Mesendoderm (in vitro differentiated cells): ENCODE results near the gene FBXL17.
A peak's percentile ranks its signal among the peaks of the same experiment; 100 is the strongest.

Experiments used
- DNase-seq: peaks from one replicate; pipeline ENCODE4 v3.0.0; 2013
- H2AK5ac ChIP-seq: 2 replicates; pipeline ENCODE4 v1.6.1; 2013; ENCODE audit warnings: low read length, inconsistent platforms
- H2BK120ac ChIP-seq: 2 replicates; pipeline ENCODE4 v1.6.1; 2013; ENCODE audit warnings: low read depth, mild to moderate bottlenecking, low read length, moderate library complexity, mixed read lengths
- H2BK15ac ChIP-seq: replicated peaks from 2 replicates; pipeline ENCODE4 v1.6.1; 2013; ENCODE audit warnings: low read depth, mild to moderate bottlenecking, moderate library complexity
- H2BK5ac ChIP-seq: 2 replicates; pipeline ENCODE4 v1.6.1; 2013; ENCODE audit warnings: low read length, inconsistent platforms
- H3K18ac ChIP-seq: 2 replicates; pipeline ENCODE4 v1.6.1; 2013; ENCODE audit warnings: mild to moderate bottlenecking, low read length, mixed read lengths
- H3K23ac ChIP-seq: one replicate; pipeline ENCODE4 v1.6.1; 2013; ENCODE audit warnings: low read length
- H3K27ac ChIP-seq: 2 replicates; pipeline ENCODE4 v1.5.1; 2013; ENCODE audit warnings: low read depth, mild to moderate bottlenecking, inconsistent platforms, low read length, moderate library complexity
- H3K27me3 ChIP-seq: 2 replicates; pipeline ENCODE4 v1.6.1; 2013; ENCODE audit warnings: low read length, control low read depth, mild to moderate bottlenecking, inconsistent platforms; ENCODE audit not compliant: insufficient read depth, poor library complexity
- H3K36me3 ChIP-seq: 2 replicates; pipeline ENCODE4 v1.6.1; 2013; ENCODE audit warnings: low read length, inconsistent platforms; ENCODE audit not compliant: control insufficient read depth, insufficient read depth
- H3K4ac ChIP-seq: one replicate; pipeline ENCODE4 v1.6.1; 2013; ENCODE audit warnings: low read depth, mild to moderate bottlenecking, low read length, moderate library complexity
- H3K4me1 ChIP-seq: 2 replicates; pipeline ENCODE4 v1.6.1; 2013; ENCODE audit warnings: low read depth, low read length, inconsistent platforms; ENCODE audit not compliant: control insufficient read depth
- H3K4me2 ChIP-seq: 2 replicates; pipeline ENCODE4 v1.6.1; 2013; ENCODE audit warnings: low read length
- H3K4me3 ChIP-seq: 2 replicates; pipeline ENCODE4 v1.5.1; 2013; ENCODE audit warnings: mild to moderate bottlenecking, low read length
- H3K56ac ChIP-seq: one replicate; pipeline ENCODE4 v1.6.1; 2013; ENCODE audit warnings: low read length
- H3K79me1 ChIP-seq: 2 replicates; pipeline ENCODE4 v1.6.1; 2013; ENCODE audit warnings: low read length, inconsistent platforms
- H3K79me2 ChIP-seq: 2 replicates; pipeline ENCODE4 v1.6.1; 2013; ENCODE audit warnings: mild to moderate bottlenecking, low read length; ENCODE audit not compliant: control insufficient read depth, insufficient read depth
- H3K9ac ChIP-seq: 2 replicates; pipeline ENCODE4 v1.6.1; 2013; ENCODE audit warnings: low read length, inconsistent platforms
- H4K5ac ChIP-seq: one replicate; pipeline ENCODE4 v1.6.1; 2013; ENCODE audit warnings: low read length
- H4K8ac ChIP-seq: one replicate; pipeline ENCODE4 v1.6.1; 2013; ENCODE audit warnings: low read depth, mild to moderate bottlenecking, control low read depth, low read length, moderate library complexity
- WGBS: extraction: QIAGEN DNeasy Blood & Tissue Kit; methylation state at CpG from one replicate; pipeline ENCODE4 v1.1.7; 2013; ENCODE audit warnings: low lambda C conversion rate, missing lambda C conversion rate; ENCODE audit not compliant: insufficient coverage; ENCODE audit errors: extremely low coverage; 5-methylcytosine and 5-hydroxymethylcytosine counted together

FBXL17 gene

GRCh38 chr5:108381350-108381953 lies 446 bp downstream of the FBXL17 start:
- Histone ChIP-seq H3K79me1 (peaks cover 5% of the 10 kb centered on the region), H3K4me1 (peaks cover 4% of the 10 kb centered on the region), H3K4me2 (peak overlapping the region; percentile 70), H3K23ac (peak overlapping the region; percentile 97), H2BK15ac (no peak overlapping the region), H3K56ac (peak overlapping the region; percentile 99), H3K18ac (peak overlapping the region; percentile 86), H3K36me3 (no peaks in the 10 kb centered on the region), H4K5ac (no peak overlapping the region), H3K27me3 (no peaks in the 10 kb centered on the region), H4K8ac (peak overlapping the region; percentile 91), H3K9ac (peak overlapping the region; percentile 99), H3K27ac (peak overlapping the region; percentile 99), H2BK120ac (peak overlapping the region; percentile 63), H3K4me3 (peak overlapping the region; percentile 84), H3K79me2 (peaks cover 5% of the 10 kb centered on the region), H3K4ac (peak overlapping the region; percentile 91), H2AK5ac (no peak overlapping the region), H2BK5ac (peak overlapping the region; percentile 82)
- no CpG with 5 or more reads among the region's 74 CpGs for WGBS
- DNase-seq: peak; percentile 78

GRCh38 chr5:108380531-108381349 lies 1.2 kb downstream of the FBXL17 start:
- H3K27me3 ChIP-seq: no peaks in the 10 kb centered on the region
- peaks cover 5% of the 10 kb centered on the region for H3K79me1 ChIP-seq
- peak overlapping the region; percentile 63 for H2BK120ac ChIP-seq
- H3K9ac ChIP-seq: peak overlapping the region; percentile 99
- peak; percentile 67 for DNase-seq
- H3K23ac ChIP-seq: no peak overlapping the region
- H3K27ac ChIP-seq: peak overlapping the region; percentile 99
- peak overlapping the region; percentile 91 for H3K4ac ChIP-seq
- H3K4me3 ChIP-seq: peak overlapping the region; percentile 84
- no peaks in the 10 kb centered on the region for H3K36me3 ChIP-seq
- no peak overlapping the region for H2BK15ac ChIP-seq
- H2BK5ac ChIP-seq: no peak overlapping the region
- H4K8ac ChIP-seq: peak overlapping the region; percentile 81
- peaks cover 4% of the 10 kb centered on the region for H3K4me1 ChIP-seq
- H3K18ac ChIP-seq: peak overlapping the region; percentile 86
- H3K79me2 ChIP-seq: peaks cover 5% of the 10 kb centered on the region
- WGBS: no CpG with 5 or more reads among the region's 85 CpGs
- H4K5ac ChIP-seq: no peak overlapping the region
- H3K4me2 ChIP-seq: peak overlapping the region; percentile 28
- H3K56ac ChIP-seq: peak overlapping the region; percentile 99
- no peak overlapping the region for H2AK5ac ChIP-seq

DNA sequence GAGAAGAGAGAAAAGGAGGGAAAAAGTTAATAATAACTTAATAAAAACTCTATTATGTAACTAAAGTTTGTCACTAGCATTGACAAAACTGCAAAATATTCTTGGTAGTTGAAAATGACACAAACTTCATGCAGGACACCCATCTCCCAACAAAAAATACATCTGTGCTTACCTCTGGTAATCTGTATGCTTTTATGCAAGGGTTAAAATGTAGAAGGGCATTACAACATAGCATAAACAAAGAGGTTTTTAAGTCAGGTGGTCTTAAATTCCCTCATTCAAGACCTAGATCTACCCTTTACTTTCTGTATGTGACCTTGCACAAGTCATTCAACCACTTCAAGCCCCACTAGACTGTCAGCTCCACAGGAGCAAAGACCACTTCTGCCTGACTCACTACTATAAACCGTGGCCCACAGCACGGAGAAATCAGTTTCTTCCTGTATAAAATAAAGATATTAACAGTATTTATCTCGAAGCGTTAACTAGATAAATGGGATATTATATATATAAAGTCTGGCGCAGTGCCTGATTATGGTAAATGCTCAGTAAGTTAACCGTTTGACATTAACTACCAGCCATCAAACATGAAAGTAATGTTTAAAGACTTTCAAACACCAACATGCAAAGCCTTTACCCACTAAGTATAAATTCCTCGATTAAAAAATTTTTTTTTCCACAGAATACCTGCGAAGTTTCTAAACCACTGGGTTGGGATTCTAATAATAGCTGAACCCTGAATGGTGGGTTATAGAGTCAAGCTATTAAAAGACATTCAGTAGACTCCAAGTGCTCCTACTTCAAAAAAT lies 2.0 kb downstream of the FBXL17 start:
- Histone ChIP-seq H3K4me3 (peak overlapping the region; percentile 73), H2BK15ac (no peak overlapping the region), H4K5ac (no peak overlapping the region), H3K79me2 (peaks cover 6% of the 10 kb centered on the region), H3K36me3 (no peaks in the 10 kb centered on the region), H3K23ac (no peak overlapping the region), H3K18ac (peak overlapping the region; percentile 86), H3K4ac (no peak overlapping the region), H3K4me1 (peaks cover 4% of the 10 kb centered on the region), H4K8ac (no peak overlapping the region), H2BK120ac (no peak overlapping the region), H3K27me3 (no peaks in the 10 kb centered on the region), H2BK5ac (no peak overlapping the region), H3K56ac (peak overlapping the region; percentile 99), H3K79me1 (peaks cover 5% of the 10 kb centered on the region), H2AK5ac (no peak overlapping the region), H3K9ac (peak overlapping the region; percentile 74), H3K27ac (no peak overlapping the region), H3K4me2 (peak overlapping the region; percentile 33)
- DNase-seq: no peak
- no CpG with 5 or more reads among the region's 8 CpGs for WGBS

- Histone ChIP-seq H3K9ac (no peak overlapping the region), H3K36me3 (no peaks in the 10 kb centered on the region), H2BK15ac (no peak overlapping the region), H2BK5ac (no peak overlapping the region), H3K79me2 (peaks cover 8% of the 10 kb centered on the region), H4K5ac (no peak overlapping the region), H3K56ac (no peak overlapping the region), H2BK120ac (no peak overlapping the region), H4K8ac (no peak overlapping the region), H3K4me2 (no peak overlapping the region), H3K18ac (no peak overlapping the region), H3K27ac (no peak overlapping the region), H3K4me3 (no peak overlapping the region), H2AK5ac (no peak overlapping the region), H3K4me1 (no peaks in the 10 kb centered on the region), H3K27me3 (no peaks in the 10 kb centered on the region), H3K23ac (no peak overlapping the region), H3K4ac (no peak overlapping the region), H3K79me1 (peaks cover 7% of the 10 kb centered on the region)
- DNase-seq: no peak
- WGBS: no CpG with 5 or more reads among the region's 1 CpG
These were observed 6.1 kb downstream of the FBXL17 start for GRCh38 chr5:108375768-108376167.

- Histone ChIP-seq H3K4me1 (peaks cover 3% of the 10 kb centered on the region), H3K9ac (no peak overlapping the region), H2BK120ac (no peak overlapping the region), H3K56ac (no peak overlapping the region), H3K18ac (no peak overlapping the region), H4K8ac (no peak overlapping the region), H3K4me2 (no peak overlapping the region), H3K79me2 (peaks cover 4% of the 10 kb centered on the region), H3K4me3 (no peak overlapping the region), H3K4ac (no peak overlapping the region), H3K79me1 (peaks cover 5% of the 10 kb centered on the region), H3K27ac (no peak overlapping the region), H3K36me3 (no peaks in the 10 kb centered on the region), H2BK5ac (no peak overlapping the region), H3K23ac (no peak overlapping the region), H2AK5ac (no peak overlapping the region), H3K27me3 (no peaks in the 10 kb centered on the region), H2BK15ac (no peak overlapping the region), H4K5ac (no peak overlapping the region)
- DNase-seq: no peak
These were observed 8.5 kb downstream of the FBXL17 start for GRCh38 chr5:108373426-108373825.
